HUDEP-2 (cell line): ENCODE data around the gene OGA.

Experiments
- DNase-seq, 76 experiments: peaks; one replicate each; lab custom pipeline; 2025; ENCODE audit not compliant: unreplicated experiment in 76 of 76; lab: John Stamatoyannopoulos, UW

Gene OGA

DNA sequence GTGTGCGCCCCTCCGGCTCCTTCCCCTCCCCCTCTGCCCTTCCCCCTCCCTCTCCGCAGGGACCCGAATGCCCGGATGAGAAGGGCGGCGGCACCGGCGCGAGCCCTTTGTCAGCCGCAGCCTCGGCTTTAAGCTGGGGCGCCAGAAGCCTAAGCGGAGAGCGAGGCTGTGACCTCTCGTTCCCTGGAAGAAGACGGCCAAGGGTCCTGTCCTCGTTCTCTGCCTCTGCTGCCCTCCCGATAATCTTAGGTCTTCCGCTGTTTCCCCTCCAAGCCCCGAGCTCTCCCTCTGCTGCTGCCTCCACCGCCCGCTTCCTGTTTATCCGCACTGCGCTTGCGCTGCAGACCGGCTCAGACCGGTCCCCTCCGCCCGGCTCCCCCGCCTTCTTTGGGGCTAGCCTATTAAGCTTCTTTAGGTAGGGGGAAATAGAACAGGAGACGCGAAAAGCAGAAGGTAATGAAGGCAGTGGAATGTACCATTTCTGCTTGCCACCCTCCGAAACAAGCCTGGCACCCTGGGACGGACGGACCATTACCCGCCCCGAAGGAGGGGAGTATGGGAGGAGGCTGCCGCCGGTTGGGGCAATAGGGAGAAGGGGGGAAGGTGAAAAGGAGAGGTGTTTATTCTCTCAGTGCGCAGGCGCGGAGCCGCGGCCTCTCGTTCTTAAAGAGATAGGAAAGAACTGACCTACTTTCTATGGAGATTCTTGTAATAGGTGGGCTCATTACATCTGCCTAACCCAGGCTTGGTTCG lies at the start of gene OGA:
Gene OGA, minus strand, starts transcription at position 326 of the 753 bp plus-strand sequence. CDS start 422 bp downstream, outside the sequence.
- DNase-seq, result peak in 75 of 76 experiments; percentile 88 to 100 (median 98)

DNA sequence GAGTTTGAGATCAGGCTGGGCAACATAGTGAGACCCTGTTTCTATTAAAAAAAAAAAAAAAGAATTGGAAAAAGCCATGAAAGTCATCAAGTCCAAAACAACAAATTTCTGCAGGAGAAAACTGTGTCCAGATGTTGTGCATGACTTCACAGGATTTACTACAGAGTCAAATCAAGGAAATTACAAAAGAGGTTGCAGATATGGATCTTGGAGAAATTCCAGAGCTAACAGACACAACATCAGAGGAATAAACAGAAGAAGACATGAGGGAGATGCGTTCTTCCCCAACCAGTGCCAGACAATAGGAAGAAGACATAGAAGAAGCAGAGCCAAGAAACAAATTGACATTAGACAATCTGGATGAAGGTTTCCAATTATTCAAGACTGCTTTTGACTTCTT lies 49.7 kb upstream of the OGA start:
- no peak for DNase-seq

DNA sequence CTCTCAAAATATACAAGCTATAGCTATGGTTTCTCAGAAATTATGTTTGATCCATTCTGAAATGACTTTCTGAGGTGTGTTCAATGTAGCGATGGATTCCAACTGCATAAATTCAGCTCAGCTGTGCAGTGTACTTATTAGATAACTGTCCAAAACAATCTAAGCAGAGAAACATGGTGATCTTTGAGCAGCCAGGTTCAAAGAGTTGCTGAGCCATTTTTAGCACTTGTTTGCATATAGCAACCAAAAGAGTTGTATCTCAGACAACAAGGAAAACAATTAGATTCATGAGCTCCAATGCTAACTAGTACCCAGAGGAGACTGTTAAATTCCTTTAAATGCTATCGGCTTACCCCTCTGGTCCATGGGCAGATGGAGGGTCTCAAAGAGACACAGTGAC lies 41.3 kb upstream of the OGA start:
- no peak for DNase-seq

DNA sequence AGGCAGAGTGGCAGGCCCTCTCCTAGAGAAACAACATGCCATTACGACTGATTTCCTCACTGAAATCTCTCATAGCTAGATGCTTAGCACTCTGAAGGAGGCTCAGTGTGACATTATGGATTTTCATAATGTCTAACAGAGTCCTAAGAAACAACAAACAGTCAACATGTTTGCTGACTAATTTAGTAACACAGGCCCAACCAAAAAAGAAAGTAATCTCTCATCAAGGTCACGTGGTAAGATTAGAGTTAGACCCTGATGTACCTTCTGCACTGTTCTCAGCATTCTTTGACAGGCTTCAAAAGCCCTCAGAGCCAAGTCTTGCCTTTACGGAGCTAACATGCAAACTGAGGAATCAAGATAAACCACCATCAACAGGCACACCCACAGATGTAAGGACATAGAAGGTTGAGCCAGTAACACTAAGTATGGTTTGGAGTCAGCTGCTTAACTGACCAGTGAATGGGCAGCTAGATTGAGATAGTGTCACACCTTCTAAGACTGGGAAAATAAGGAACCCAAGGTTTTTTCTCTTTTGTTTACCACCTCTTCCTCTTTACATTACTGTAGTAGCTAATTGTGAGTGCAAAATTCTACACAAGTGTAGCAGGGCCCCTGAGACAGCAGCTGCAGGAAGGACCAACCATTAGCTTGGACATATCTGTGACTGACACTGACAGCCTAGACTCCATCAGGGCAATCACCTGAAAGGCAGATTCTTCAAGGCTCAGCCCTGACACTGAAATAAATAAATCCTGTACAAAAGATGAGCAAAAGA lies 40.7 kb upstream of the OGA start:
- peak in 7 of 76 experiments; percentile 6 to 27 (median 23) for DNase-seq

DNA sequence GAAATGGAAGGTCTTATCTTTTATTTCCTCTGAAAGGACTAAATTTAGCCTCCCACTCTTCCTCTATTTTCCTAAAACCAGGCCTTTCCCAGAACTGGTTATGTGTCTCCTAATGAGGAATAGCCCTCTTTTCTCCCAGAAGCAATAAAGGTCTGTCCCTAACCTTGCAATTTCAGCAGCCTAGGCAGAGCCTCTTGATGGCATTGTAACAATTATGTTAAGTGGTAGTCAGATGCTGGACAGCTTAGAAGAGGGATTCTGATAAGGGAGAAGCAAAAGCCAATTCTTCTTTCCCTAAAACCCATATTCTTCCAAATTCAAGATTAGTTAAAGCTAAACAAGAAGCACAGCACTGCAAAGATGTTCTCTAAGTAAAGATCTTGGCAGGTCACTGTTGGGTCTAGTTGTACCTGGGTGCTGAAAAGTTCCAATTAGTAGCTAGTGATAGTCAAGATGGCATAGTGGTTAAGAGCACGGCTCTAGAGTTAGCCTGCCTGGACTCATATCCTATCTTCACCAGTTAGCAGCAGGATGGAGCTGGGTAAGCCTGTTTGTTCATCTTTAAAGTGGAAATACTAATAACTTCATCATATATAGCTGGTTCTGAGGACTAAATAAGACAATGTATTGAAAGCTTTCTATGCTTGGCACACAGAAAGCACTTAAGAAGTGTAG lies 39.7 kb upstream of the OGA start:
- DNase-seq, result no peak

DNA sequence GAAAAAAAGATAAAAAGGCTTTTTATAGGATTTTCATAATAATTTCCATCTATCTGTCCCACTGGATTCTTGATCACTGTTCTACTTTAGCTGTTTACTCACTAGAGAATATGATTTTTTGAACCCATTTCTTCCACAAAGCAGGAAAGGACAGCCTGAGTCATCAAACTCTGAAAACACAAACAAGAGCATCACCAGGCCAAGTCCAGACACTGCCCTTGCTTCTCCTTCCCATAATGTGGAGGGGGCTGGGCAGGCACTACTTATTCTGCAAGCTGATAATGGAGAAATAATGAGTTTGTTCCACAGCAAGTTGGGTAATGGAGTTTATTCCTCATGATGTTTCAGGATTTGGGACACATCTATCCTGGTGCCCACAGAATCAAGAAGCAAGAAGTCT lies 38.4 kb upstream of the OGA start:
- DNase-seq, result no peak

DNA sequence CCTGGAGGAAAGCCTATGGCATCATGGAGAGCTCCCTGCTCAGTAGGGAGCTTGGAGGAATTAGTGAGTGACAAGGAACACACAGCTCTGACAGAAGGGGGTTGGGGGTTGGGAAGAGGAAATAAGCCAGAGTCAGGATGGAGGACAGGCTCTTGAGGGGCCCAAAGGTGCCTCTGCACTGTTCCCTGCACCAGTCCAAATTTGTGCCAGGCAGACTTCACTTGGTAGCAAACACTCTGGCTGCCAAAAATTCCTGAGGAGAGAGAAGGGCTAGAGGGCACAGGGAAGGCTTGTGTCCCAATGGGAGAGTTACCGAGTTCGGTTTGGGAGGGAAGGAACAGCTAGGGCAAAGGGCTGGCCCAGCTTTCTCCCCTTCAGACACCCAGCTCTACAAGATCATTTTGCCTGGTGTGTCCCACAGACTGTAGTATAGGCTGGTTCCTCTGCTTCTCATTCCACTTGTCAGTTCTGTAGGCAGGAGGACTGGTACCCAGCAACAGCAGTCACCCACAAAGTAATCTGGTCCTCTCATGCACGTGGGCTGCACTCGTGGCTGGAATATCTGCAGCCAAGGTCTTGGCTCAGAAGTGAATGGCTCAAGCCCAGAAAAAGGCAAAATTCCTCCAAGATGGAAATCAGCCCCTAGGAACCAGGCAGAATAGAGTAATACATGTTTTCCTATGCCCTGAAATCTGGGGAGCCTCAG lies 33.3 kb upstream of the OGA start:
- no peak for DNase-seq

DNA sequence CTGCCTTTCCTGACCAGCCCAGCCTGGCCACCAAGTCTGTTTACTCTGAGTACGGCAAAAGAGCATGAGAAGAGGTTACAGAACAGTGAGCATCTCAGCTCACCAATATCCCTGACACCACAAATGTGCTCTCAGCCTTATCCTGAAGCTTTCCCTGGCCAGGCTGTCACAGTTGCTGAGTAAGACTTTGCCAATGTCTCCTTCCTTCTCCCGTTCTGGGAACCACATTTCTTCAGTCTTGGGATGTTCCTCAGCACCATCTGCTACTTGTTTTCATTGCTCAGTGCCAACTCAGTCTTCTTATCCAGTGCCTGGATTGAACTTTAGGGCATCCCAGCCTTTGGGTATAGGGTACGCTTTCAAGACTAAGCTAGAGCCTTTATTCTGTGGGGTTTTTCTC lies 32.5 kb upstream of the OGA start:
- DNase-seq, result no peak

DNA sequence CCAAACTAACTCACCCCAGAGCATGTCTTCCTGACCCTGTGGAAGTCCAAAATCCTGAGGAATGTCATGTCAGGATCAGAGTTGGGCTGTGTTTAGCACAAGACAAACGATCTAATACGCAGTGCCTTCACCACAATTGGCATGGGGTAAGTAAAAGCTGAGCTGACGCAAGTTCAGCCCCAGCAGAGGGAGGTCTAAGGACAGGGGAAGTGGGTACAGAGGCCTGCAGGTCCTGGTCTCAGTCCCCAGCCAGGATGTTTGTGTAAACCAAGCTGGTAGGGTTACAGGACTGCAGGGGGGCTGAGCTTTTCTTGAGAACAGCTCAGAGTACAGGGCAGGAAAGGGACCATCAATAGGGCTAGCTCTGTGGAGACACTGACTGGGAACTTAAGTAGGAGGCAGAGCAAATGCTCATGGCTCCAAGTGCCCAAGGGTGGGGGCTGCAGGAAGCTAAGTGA lies 30.7 kb upstream of the OGA start:
- DNase-seq, result no peak

DNA sequence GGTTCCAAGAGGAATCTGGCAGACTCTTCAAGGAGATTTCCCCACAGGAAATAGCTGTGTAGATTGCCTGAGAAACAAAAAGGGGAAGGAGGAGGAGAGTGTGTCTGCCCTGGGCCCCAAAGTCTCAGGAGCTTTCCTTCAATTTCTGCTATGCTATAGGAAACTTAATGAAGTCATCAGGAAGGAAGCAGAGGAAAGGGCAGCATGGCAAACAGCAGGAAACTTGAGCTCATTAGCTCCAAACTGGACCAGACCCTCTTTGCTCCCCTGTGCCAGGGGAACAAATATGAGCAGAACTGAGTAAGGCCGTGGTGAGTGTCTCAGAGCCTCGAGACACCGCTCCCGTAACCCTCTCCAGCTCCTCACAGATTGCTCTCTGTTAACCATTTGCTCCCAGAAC lies 30.2 kb upstream of the OGA start:
- no peak for DNase-seq

DNA sequence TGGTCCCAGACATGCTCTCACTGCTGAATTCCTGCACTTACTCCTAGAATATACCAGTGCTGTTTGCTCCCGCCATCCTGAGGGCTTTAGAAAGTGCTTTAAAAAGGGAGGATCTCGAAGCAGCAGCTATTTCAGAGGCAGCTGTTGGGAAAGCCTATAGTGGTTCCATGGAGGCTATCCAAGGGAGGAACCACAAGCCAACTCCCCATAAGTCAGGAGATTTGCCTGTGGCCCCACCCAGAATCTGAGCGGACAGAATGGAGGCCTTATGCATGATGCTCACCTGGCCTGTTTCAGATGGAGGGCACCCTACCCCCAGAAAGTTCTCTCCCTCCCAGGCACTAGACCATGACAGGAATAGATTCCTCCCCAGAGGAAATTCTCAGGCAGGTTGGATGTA lies 27.6 kb upstream of the OGA start:
- DNase-seq, result no peak

DNA sequence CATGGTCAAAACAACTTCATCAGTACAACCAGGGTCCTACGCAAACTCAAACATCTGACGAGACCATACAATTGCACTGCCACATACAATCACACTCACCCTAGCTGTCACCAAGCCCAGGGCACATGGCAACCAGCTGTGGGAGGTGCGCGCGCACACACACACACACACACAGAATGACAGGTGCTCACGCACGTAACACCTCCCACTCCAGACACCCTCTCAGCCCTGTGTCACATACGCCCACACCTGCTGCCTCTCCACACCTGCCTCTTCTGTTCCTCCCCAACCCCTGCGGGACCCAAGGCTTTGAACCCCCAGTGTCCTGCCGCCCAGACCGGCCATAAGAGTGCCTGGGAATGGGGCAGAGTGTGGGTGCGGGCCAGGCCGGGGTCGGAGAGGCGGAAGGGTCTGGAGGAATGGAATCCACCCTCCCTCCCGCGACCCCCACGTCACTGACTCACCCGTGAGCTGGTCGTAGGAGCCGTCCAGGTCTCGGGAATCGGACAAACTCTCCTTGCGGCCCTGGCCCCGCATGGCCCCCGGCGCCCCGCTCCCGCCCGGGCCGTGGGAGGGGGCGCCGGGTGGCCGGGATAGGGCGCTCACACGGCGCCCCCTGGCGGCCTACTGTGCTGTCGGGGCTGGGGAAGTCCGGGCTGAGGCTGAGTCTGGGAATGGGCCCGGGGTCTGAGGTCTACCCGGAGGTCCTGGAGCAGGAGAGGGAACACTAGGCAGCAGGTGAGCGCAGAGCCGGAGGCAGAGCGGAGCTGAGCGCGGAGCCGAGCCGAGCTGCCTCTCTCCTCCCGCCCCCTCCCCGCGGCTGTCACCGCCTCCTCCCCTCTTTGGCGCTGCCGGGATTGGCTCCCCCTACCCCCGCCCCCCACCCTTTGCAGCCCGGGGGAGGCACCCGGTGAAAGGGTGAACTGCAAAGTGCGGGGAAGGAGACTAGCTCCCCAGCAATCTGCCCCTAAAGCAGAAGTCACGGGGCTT lies 25.1 kb upstream of the OGA start, which contains the start of gene KCNIP2:
Gene KCNIP2, minus strand, starts transcription at position 769 of the 990 bp plus-strand sequence. Its CDS starts 232 bp downstream, at position 537.
- DNase-seq, result peak in 5 of 76 experiments; percentile 9 to 26 (median 14)

DNA sequence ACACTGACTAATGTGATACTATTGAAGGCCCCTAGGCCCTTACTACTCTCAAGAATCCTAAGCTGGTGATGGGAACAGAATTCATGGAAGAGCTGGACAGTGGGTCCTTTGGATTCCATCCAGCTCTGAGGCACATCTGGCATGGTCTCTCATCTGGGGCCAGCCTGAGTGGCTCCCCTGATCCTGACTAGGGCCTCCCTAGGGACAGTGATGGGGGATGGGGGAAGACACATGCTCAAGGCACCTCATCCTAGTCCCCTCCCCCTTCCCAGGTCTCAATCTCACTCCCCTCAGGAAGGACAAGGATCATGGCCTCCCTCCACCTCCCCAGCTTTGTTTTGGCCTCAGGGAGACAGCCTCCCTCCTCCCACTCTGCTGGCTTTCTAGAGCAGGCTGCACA lies 23.6 kb upstream of the OGA start:
- no peak for DNase-seq

DNA sequence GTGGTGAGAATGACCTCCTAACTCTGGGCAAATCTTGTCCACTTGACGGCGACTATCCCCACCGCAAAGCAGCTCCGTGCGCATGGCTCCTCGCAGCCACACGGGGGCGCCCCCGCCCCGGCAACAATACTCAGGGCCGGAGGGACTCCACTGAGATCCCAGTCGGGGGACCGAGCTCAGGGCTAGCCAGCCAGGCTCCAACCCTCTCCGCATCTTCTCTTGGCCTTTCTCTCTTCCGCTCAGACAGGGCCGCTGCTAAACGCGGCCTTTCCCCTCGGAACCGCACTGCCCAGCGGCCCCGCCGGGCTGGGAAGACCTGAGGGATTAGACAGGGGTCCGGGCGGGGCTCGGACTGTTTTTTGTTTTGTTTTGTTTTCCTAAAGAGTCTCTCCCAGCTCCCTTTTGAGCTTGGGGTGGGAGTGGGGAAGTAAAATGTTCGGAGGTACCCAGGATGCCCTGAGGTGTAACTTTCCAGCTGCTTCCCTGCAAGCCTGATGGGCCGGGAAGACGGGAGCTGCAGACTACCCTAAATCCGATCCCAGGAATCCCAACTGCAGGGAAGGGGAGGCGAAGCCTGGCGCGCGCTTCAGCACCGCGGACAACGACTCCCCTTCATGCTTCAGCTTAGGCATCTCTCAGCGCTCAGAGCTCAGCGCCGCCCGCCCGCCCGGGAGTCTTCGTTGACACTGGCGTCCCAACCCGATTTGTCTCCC lies 22.7 kb upstream of the OGA start:
- peak in 71 of 76 experiments; percentile 16 to 86 (median 62) for DNase-seq

DNA sequence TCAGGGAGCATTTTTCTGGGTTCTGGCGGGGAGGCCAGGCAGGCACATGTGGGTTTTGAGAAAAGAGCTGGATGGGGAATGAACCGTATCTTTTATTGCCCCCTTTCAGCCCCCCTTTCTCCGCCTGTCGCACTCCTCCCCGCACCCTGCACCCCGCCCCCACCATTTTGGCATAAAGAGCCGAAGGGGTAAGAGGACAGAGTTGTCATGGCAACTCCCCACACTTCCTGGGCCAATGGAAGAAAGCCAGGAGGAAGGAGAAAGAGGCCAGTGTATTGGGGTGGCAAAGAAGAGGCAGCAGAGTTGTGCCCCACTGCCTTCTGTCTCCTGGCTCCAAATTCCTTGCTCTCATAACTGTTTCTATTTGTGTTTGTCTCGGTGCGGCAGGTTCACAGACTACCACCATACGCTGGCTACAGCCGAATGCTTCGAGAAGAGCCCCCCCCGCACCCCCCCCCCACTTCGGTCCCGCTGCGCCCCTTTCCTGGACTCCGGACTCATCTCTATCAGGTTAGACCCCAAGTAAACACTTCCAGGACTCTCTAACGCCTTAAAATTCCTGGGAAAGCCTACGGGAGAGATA lies 21.9 kb upstream of the OGA start:
- peak in 39 of 76 experiments; percentile 11 to 64 (median 40) for DNase-seq

DNA sequence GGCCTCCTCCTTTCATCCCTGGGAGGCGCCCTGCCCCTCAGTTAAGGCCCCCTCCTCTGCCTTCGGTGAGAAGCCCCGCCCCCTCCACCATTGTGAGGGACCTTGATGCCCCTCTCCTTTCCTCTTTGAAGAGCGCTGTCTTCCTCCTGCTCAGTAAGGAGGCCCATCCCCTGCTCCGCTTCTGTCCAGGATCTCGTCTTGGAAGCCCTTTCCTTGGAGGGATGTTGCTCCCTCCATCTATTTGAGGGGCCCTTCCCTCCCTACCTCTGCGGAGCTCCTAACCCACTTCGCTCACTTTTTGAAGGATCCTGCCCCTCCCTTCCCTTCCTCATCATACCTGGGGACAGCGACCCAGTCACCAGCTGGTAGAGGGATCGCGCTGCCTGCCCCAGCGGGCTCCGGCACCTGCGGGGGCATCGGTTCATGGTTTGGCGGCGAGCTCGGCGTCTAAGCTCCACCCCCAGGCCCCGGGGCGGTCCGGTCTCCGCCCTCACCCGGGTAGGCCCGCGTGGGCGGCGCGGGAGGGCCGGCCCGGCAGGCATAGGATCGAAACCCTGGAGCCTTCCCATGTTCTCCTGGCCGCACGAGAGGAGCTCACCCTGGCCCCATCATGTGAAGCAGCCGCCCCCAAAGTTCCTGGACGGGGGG lies 21.3 kb upstream of the OGA start:
- DNase-seq, result peak in 60 of 76 experiments; percentile 6 to 77 (median 55)

DNA sequence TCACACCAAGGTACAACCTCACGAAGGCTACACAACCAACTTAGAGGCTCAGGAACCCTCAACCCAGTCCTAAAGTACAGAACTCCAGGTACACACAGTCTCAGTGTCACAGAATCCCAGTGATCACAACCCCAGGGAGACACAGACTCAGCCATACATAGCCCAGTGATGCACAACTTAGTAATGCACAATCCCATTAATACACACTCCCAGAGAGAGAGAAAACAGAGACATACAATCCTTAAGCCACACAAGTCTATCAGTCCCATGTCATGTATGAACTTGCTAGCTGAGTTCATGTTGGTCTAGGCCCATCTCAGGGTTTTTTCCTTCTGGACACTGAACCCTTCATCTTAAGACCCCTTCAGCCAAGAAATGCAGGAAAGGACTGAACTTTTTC lies 20.8 kb upstream of the OGA start:
- no peak for DNase-seq

DNA sequence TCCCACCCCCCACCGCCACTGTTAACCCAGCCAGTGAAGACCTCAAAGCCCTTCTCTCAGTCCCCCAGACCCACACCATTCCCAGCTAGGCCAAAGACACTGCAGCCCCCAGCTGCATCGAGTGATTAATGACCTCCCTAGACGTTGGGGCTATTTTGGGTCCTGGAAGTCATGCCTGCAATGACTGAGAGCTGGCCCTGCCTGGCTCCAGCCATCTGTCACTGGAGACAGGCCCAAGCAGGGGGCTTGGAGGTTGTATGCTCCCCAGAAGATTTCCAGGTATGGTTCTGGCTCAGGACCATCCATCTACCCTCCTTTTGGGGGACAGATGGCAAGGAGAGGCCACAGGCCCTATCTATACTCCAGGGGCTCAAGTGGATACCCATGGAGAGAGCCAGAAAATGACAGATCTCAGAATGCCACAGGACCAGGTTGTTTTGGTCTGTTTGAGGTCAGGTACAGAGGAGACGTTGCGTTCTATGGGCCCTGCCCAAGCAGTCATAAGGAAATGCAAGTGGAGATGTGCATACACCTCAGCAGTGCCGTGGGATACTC lies 20.2 kb upstream of the OGA start:
- DNase-seq, result no peak
